Measurements from ENCODE around the gene DNMT3L.
"Not testable (repeated sequence)": the region's sequence is repeated elsewhere in the genome, so short reads cannot be mapped to it uniquely, and the experiment has no call there.

The DNMT3L gene

DNA sequence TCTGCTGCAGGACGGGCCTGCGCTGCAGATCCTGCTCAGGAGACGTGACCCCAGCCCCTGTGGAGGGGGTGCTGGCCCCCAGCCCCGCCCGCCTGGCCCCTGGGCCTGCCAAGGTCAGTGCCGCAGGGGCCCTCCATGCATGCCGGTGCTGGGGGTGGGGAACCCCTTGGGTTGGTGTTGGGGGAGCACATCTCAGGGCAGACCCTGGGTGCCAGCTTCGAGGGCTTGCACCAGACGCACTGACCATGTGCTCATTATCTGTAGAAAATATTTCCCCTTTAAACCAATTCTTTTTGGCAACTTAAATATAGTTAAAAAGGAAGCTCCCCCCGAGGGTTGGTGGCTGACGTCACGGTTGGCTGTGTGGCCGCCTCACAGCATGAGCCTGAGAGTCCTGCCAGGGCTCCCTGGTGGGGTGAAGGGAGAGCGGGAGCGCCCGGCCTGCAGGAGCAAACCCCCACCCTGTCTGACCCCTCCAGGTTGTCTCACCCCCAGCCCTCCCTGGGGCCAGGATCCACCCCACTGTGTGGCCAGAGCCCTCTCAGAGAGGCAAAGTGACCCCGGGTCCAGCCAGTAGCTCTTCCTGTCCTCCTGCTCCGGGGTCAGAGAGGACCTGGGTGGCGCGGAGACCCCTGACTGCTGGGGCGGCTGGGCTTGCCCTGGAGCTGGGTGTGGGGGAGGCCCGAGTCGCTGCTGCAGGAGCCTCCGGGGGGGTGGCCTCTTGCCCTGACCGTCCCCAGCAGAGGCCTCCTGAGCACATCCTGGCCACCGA, 32.9 kb upstream of the DNMT3L start:
- DNase-seq (ENCODE audit: low read depth), result no peak

DNA sequence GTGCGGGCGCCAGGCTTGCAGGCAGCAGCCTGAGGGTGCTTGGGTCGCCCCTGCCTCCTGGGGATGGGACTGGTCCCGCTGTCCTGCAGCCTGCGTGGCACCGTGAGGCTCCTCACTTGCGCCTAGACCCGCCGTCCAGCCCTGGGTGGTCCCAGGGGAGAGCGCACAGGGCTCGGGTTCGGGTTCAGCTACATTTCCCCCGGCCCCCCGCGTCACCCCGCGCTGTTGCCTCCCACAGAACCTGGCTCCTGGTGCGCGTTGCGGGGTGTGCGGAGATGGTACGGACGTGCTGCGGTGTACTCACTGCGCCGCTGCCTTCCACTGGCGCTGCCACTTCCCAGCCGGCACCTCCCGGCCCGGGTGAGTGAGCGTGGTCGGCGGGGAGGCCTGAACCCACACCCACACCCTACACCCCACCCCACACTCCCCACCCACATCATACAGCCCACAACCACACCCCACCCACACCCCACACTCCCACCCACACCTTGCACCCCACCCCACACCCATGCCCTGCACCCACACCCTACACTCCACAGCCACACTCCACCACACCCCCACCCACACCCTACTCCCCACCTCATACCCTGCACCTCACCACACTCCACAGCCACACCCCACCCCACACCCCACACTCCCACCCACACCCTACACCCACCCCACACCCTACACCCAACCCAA, 32.0 kb upstream of the DNMT3L start:
- DNase-seq (ENCODE audit: low read depth), result no peak

GRCh38 chr21:44292812-44293195, 31.1 kb upstream of the DNMT3L start:
- DNase-seq (ENCODE audit: low read depth), result no peak

DNA sequence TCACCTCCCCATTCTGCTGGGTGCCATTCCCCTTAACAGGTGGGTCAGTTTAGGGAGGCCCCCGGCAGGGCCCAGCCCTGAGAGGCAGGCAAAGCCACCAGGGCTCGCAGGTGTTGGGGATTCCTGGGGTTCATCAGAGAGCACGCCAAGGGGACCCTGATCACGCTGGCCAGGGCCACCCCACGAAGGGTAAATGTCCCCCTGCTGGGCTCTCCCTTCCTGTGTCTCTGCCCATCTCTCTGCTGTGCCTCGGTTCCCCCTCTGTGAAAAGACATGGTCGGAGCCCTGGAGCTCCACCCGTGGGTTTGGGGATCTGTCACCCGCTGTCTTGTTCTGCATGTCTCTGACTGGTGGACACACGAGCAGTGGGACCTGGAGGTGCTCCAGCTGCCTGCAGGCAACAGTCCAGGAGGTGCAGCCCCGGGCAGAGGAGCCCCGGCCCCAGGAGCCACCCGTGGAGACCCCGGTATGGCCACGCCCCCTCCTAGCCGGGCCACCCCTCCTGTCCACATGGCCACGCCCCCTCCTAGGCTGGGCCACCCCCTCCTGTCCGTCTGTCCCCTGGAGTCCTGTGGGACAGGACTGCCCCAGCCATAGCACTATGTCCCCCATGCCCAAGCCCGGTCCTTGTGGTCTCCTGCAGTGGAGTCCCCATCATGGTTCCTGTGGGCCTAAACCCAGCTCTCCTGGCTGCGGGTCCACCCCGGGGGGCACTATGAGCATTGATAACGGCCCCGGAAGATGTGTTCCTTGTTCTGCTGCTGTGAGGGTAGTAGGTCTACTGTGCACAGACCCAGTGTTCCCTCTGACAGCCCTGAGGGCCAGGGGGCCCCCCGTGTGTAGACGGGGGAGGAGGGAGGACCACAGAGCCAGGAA, 30.5 kb upstream of the DNMT3L start:
- DNase-seq (ENCODE audit: low read depth), result no peak

GRCh38 chr21:44291078-44291935, 29.6 kb upstream of the DNMT3L start:
- no peak for DNase-seq (ENCODE audit: low read depth)

- DNase-seq (ENCODE audit: low read depth), result no peak
Observed at GRCh38 chr21:44290327-44291077, 28.8 kb upstream of the DNMT3L start.

- DNase-seq (ENCODE audit: low read depth), result no peak
Observed at GRCh38 chr21:44289381-44290010, 27.8 kb upstream of the DNMT3L start.

DNA sequence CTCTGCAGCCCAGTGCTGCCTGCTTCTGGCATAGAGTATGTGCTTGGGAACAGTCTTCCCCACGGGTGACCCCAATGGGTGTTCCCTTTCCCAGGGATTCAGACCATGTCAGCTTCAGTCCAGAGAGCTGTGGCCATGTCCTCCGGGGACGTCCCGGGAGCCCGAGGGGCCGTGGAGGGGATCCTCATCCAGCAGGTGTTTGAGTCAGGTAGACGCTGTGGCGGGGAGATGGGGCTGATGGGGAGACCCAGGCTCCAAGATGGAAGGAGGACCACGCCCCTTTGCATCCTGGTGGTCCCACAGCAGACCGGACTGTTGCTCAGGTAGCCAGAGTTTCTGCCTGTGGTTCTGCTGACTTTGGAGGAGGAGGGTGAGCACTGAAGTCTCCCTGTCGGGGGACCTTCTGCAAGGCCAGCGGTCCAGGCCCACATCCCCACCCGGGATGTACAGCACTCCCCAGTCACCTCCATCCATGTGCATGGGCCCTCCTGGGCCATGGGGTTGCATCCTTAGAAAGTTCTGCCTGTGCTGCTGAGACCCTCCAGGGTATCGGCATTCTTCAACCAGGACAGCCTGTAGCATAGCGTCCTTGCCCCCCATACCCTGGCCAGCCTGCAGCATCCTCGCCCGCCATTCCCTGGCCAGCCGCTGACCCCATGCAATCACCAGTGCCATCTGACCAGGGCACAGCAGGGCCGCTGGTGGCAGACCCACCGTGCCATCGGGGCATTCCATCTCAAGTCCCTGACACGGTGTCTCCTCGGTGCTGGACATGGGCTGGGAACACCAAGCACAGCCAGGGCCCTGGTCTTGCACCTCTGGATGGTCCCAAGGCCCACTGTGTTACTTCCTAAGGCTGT, 26.8 kb upstream of the DNMT3L start:
- no peak for DNase-seq (ENCODE audit: low read depth)

GRCh38 chr21:44286716-44287632, 25.3 kb upstream of the DNMT3L start:
- no peak for DNase-seq (ENCODE audit: low read depth)

DNA sequence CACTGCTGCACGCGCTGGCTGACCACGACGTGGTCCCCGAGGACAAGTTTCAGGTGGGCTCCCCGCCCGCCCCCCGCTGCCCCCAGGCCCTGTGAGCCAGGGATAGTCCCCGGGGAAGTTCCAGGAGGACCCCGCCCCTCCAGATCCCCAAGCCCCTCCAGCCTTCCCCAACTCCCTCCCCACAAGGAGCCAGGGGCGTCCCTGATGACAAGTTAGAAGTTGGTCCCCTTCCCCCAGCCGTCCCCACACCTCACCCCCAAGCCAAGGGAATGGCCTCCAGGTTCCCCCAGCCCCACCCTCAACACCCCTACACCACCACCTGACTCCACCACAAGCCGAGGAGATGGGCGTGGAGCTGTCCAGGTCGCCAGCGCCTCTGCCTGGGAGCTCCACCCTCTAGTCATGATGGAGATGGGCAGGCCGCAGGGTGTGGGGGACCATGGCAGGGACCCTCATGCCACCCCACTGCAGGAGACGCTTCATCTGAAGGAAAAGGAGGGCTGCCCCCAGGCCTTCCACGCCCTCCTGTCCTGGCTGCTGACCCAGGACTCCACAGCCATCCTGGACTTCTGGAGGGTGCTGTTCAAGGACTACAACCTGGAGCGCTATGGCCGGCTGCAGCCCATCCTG, 24.5 kb upstream of the DNMT3L start:
- no peak for DNase-seq (ENCODE audit: low read depth)

- DNase-seq (ENCODE audit: low read depth), result no peak
Observed at GRCh38 chr21:44285138-44285992, 23.7 kb upstream of the DNMT3L start, which contains the start of gene AIRE. TSS of gene AIRE (plus strand) at chr21:44285876. CDS start at chr21:44286007, 131 bp downstream.

- no peak for DNase-seq (ENCODE audit: low read depth)
Observed at GRCh38 chr21:44283948-44284347, 22.3 kb upstream of the DNMT3L start.

DNA sequence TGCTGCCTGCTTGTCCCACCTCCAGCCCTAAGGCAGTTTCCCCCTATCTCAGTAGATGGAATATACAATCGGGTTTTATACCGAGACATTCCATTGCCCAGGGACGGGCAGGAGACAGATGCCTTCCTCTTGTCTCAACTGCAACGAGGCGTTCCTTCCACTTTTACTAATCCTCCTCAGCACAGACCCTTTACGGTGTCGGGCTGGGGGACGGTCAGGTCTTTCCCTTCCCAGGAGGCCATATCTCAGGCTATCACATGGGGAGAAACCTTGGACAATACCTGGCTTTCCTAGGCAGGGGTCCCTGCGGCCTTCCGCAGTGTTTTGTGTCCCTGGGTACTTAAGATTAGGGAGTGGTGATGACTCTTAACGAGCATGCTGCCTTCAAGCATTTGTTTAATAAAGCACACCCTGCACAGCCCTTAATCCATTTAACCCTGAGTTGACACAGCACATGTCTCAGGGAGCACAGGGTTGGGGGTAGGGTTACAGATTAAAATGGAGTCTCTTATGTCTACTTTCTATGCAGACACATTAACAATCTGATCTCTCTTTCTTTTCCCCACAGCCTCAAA, 21.6 kb upstream of the DNMT3L start:
- DNase-seq (ENCODE audit: low read depth), result not testable (repeated sequence)

DNA sequence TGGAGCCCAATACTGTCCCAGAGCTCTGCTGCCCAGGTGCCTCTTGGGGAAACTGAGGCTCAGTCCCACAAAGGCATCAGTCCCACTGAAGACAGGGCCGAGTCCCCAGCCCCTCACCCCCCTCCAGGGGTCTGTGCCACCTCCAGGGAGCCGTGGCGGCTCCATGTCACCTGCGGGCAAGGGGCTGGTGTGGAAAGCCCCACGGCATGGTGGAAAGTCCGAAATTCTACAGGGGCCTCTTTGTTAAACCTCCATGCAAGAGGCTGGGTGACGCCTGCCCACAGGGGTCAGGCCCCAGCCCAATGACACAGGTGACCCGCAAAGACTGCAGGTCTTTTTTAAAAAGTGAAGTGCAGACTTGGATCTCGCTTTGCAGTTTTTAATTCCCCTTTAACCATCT, 20.7 kb upstream of the DNMT3L start:
- DNase-seq (ENCODE audit: low read depth), result no peak

DNA sequence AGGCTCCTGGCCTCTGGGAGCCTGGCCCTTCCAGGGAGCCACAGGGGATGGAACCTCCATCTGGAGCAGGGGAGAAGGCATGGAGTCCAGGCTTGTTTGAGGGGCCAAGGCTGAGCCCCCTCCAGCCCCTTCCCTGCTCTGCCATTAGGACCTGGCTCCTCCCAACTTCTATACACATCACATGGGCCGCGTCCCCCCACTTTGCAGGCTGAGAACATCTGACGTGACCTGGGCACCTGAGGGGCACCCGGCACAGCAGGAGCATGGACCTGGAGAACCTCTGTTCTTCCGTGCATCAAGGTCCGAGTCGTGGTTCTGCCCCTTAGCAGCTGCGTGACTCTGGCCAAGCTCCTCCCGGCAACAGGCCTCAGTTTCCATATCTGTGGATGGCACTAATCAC, 20.1 kb upstream of the DNMT3L start:
- DNase-seq (ENCODE audit: low read depth), result no peak

All from GM04503 (cell line).